Fibroblast of skin of back (primary cell): ENCODE results near the gene FKRP.

Source experiments
- DNase-seq: peaks from one replicate; pipeline ENCODE4 v3.0.0-alpha.2; 2013

FKRP gene

GRCh38 chr19:46719629-46720502, 26.0 kb upstream of the FKRP start:
- no peak for DNase-seq

GRCh38 chr19:46720503-46721239, 25.2 kb upstream of the FKRP start:
- DNase-seq = no peak

GRCh38 chr19:46721269-46722003, 24.4 kb upstream of the FKRP start:
- DNase-seq = no peak

DNA sequence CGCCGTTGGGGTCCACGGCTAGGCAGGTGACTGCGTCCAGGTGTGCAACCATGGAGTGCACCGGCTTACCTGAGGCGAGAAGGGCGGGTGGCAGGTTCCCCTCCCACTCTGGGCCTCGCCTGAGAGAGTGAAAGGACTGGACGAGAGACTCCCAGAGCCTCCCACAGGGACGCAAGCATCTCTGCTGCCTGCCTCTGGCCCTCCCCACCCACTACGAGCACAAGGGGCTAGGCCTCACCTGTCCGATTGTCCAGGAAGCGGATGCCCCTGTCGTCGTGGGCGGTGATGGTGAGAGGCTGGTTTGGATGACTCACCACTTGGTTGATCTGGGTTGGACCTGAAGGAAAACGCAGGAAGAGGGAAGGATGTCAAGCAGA, 23.9 kb upstream of the FKRP start:
- DNase-seq = no peak

DNA sequence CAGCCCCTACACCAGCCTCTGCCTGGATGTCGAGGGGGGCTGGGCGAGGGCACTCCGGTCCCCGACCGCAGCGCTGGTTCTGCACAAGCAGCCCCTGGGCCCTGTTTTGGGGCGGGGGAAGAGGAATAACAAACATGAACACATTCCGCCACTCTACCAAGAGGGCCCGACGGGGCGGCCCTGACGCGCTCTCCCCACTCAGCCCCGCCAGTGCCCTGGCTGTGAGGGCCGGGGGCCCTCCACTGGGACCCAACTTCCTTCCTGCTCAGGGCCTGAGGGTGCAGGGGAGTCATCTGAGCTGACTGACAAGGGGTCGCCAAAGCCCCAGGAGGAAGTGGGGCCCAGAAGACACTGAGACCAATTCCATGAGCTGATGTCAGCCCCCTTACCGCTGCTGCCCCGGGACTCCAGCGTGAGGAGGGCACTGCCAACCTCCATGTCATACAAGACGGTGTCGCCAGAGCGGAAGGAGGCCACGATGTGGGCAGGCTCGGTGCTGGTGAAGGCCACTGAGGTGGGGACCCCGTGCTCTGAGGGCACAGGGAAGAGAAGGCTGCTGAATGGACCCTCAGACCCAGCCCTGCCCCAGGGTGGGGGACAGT, 23.3 kb upstream of the FKRP start:
- no peak for DNase-seq

DNA sequence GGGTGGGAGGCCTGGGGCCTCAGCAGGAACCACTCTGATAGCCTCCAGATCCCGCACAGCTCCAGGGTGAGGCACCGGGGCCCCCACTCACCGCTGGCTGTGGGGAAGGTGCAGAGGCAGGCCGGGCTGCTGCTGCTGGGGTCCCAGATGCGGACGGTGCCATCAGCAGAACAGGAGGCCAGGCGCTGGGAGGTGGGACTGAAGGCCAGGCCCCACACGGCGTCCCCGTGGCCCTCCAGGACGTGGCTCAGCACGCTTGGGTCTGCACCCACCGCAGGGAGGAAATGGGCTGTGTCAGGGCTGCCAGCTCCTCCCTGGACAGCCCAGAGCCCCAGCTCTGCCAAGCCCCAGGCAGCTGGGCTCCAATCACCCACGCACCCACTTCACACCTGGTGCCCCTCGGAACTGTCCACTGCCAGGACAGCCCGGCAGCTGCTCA, 22.8 kb upstream of the FKRP start:
- no peak for DNase-seq

GRCh38 chr19:46723471-46723870, 22.4 kb upstream of the FKRP start:
- DNase-seq = no peak

GRCh38 chr19:46724468-46724867, 21.4 kb upstream of the FKRP start:
- no peak for DNase-seq

GRCh38 chr19:46725036-46725820, 20.6 kb upstream of the FKRP start:
- DNase-seq = no peak

- DNase-seq = no peak
Observed at GRCh38 chr19:46725859-46726393, 19.9 kb upstream of the FKRP start.

GRCh38 chr19:46726551-46726950, 19.3 kb upstream of the FKRP start:
- no peak for DNase-seq

GRCh38 chr19:46726971-46727501, 18.8 kb upstream of the FKRP start:
- no peak for DNase-seq

DNA sequence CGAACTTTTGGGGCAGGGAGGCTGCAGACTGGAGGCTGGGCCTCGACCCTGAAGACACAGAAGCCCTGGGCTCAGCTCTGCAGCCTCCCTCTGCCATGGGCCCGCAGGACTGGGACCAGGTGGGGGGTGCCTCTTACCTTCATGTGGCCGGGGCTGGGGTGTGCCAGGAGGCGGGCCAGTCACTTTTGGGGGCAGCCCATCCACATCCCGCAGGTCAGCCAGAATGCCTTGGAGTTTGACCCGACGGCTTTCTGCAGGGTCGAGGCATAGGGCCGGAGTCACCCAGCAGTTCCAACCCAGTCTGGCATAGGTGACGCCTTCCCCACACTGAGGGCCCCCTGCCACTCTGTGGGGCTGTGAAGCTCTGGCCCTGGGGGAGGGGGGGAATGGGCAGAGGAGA, 18.1 kb upstream of the FKRP start:
- no peak for DNase-seq

DNA sequence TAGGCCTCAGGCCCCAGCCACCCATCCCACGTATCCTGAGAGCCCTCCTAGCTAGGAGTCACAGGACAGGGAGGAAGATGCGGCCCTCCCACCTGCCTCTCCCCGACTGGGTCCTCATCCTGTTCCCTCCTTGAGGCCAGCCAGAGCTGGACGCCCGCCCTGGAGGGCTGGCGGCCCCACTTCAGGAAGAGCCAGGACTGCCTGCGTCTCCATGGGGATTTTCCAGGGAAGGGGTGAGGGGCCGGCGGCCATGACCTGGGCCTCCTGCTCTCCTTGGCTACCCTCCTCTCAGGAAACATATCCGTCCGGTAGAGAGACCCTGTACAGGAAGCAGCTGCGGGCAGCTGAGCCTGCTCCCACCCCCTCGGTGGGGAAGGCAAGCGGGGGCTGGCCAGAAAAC, 17.6 kb upstream of the FKRP start:
- DNase-seq = no peak

- DNase-seq = peak; percentile 47
Observed at GRCh38 chr19:46728693-46729339, 17.0 kb upstream of the FKRP start.

DNA sequence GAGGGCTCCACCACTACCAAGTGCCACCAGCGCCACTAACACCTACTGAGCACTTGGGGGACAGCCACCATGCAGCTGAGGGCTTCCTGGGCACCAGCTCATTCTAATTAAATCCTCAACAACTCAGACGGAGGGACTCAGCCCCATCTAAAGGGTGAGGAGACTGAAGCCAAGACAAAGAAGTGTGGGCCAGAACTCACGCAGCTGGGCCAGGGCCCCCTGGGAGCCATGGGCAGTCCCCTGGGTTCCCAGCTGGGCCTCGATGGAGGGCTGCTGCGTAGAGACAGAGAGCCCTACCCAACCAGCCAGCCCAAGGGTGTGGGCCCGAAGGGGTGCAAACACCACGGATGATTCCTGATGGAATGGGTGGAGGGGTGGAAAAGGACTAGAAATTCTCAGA, 16.2 kb upstream of the FKRP start:
- DNase-seq = no peak

DNA sequence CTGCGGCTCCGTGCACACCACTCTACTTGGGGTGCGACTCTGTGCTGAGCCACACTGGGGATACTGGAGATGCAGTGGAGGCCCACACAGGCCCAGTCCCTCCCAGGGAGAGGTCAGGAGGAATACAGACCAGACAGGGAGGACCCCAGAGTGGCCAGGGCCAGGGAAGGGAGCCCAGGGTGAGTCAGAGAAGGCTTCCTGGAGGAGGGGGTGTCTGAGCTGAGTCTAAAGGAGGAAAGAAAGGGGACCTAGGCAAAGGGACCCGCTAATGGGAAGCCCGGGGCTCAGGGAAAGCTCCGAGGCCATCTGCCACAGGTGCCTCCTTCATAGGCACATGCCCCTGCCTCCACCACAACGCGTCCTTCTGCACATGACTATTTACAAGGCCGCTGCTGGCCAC, 15.7 kb upstream of the FKRP start:
- DNase-seq = no peak

GRCh38 chr19:46730595-46730994, 15.3 kb upstream of the FKRP start:
- DNase-seq = no peak

GRCh38 chr19:46731007-46731501, 14.8 kb upstream of the FKRP start:
- peak; percentile 79 for DNase-seq

GRCh38 chr19:46731584-46731983, 14.3 kb upstream of the FKRP start:
- DNase-seq = no peak
